Skin epidermis (tissue), 12 donors: Measurements from ENCODE around the gene CSK.
A peak's percentile ranks its signal among the peaks of the same experiment; 100 is the strongest.

Experiments used
- H3K27ac ChIP-seq, 21 experiments: fragments of 200-600 bp; sonication (generic) in 11 of 21; one replicate each; pipeline ENCODE4 v1.5.0; 2020; ENCODE audit warnings: mild to moderate bottlenecking in 3 of 21, inconsistent platforms in 2 of 21, moderate library complexity in 2 of 21
- H3K4me3 ChIP-seq, 7 experiments: fragments of 200-600 bp; sonication (generic) in 2 of 7; one replicate each; pipeline ENCODE4 v1.5.0; 2020; ENCODE audit warnings: inconsistent platforms in 2 of 7, mild to moderate bottlenecking in 2 of 7, moderate library complexity in 1 of 7

Gene CSK

DNA sequence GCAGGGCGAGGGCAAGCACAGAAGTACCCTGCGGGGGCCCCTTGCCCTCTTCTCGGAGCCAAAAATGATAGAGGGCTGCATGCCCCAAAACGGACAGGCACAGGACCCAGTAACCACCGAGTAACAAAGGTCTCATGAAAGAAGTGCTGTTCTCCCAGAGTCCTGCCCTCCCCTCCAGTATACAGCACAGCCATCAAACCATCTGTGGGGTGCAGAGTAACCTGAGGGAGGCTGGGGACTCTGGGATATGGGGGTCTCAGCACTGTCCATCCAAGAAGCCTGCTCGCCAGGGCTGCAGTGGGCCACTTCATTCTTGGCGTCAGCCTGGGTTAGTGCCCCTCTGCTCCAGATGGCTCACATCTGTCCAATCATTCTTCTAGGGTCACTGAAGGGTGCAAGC is 55.0 kb downstream of the CSK start:
- Histone ChIP-seq H3K27ac (no peak overlapping the region), H3K4me3 (no peak overlapping the region)

DNA sequence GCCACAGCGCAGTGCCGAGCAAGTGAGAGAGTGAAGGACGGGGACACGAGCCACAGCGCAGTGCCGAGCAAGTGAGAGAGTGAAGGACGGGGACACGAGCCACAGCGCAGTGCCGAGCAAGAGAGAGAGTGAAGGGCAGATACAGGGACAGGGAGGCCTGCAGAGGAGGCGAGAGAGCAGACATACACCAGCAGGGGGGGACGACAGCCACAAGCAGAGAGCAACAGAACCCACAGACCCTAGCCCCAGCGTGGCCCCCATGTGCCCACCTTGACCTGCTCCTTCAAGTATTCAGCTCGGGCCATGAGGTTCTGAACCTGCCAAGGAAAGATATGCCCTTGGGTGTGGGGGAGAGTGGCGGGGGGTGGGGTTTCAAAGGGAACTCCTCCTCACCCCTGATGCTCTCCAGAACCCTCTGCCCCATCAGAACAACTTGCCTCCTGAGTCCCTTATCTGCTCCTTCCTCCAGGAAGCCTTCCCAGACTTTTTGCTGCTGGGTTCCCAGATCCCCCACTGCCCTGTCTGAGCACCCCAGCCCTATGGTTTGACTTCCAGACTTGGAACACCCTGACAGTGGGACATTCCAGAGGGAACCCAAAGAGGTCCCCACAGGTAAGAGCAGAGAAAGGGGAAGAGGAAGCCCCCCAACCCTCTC is 55.7 kb downstream of the CSK start:
- H3K27ac ChIP-seq: no peak overlapping the region
- no peak overlapping the region for H3K4me3 ChIP-seq

GRCh38 chr15:74838137-74838516 is 56.2 kb downstream of the CSK start:
- no peak overlapping the region for H3K4me3 ChIP-seq
- H3K27ac ChIP-seq: no peak overlapping the region

DNA sequence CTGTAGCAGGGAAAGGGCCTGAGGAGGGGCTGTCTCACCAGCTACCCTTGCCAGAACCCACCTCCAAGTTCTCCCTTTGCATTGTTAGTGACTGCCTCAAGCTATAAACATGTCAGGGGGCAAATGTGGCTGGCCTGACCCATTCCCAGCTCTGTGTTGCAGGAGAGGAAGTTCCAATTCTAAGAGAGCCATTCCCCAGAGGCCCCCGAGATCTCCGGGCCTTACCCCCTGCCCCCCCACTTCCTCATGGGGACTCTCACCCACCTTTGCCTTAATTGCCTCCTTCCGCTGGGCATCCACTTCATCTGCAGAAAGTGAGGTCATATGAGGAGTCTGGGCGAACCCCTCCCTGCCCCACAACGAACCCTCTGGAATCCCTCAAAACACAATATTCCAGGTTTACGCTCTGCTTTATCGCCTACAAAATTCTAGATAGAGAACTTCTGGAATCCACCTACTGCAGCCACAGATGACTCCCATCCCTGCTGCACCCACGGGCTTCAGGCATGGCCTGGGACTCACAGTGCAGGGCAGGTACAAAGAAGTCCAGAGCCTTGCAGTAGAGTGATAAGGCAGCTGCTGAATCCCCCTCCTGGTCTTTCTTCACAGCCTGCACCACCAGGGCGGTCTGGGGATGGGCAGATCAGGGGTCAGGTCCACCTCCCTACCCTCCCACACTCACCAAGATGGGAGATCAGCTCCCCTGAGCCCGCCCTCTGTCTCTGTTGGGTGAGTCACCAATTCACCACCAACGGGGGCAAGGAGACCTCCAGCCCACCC is 57.1 kb downstream of the CSK start:
- Histone ChIP-seq H3K4me3 (no peak overlapping the region), H3K27ac (no peak overlapping the region)

DNA sequence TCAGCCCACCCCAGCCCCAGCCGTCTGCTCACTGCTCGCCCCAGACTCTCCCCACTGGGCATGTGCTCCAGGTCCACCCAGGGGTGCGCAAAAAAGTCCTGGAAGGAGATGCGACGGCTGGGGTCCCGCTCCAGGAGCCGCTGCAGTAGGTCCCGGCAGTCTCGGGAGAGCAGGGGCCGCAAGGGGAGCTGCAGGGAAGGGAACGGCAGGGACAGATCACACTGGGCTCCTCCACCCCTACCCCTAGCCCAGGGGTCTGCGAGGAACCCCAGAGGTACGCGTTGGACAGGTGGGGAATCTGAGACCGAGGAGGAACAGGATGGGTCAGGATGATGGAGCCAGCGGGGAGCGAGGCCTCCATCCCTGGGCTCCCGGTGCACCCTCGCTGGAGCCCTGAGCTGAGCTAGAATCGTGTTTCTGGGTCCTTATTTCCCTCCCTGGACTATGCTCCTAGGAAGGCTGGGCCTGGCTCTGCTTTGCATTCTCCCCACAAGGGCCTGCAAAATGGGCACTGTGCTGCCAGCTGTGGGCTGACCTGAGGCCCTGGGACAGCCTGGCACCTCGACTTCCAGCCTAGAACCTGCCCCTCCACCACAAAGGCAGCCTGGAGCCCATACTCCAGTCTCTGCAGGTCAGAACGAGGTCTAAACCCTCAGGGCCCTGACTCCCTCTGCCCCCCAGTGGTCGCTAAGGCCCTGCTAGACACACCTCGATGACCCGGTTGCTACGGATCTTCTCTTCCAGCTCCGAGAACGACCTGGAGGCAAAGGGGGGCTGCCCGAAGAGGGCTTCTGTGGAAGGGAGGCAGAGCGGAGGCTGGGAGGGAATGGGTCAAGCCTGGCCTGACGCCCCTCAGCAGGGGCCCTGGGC is 57.9 kb downstream of the CSK start:
- no peak overlapping the region for H3K27ac ChIP-seq
- no peak overlapping the region for H3K4me3 ChIP-seq

GRCh38 chr15:74840851-74841775 is 59.2 kb downstream of the CSK start:
- no peak overlapping the region for H3K4me3 ChIP-seq
- peak overlapping the region in 2 of 21 experiments; percentile 85 to 91 for H3K27ac ChIP-seq

DNA sequence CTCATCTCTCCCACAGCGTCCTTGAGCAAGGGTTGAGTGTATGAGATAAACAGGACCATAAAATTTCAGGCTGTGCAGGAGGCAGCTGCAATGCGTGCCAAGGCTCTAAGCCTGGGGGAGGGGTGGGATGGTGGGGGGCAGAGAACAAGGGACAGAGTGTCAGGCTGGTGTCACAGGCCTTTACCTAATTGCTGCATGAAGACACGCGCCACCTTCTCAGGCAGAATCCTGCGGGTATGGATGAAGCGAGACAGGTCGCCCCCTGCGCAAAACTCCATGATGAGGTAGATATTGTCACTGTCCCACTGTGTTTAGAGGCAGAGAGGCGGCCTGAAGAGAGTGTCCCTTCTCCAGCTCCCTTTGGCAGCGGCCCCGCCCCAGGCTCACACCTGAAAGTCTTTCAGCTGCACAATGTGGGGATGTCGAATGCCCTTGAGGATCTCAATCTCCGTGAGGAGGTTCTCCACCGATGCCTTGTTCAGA is 60.1 kb downstream of the CSK start:
- H3K4me3 ChIP-seq: peak overlapping the region; percentile 71 to 93 (median 83)
- H3K27ac ChIP-seq: peak overlapping the region in 15 of 21 experiments; percentile 76 to 96 (median 88)

DNA sequence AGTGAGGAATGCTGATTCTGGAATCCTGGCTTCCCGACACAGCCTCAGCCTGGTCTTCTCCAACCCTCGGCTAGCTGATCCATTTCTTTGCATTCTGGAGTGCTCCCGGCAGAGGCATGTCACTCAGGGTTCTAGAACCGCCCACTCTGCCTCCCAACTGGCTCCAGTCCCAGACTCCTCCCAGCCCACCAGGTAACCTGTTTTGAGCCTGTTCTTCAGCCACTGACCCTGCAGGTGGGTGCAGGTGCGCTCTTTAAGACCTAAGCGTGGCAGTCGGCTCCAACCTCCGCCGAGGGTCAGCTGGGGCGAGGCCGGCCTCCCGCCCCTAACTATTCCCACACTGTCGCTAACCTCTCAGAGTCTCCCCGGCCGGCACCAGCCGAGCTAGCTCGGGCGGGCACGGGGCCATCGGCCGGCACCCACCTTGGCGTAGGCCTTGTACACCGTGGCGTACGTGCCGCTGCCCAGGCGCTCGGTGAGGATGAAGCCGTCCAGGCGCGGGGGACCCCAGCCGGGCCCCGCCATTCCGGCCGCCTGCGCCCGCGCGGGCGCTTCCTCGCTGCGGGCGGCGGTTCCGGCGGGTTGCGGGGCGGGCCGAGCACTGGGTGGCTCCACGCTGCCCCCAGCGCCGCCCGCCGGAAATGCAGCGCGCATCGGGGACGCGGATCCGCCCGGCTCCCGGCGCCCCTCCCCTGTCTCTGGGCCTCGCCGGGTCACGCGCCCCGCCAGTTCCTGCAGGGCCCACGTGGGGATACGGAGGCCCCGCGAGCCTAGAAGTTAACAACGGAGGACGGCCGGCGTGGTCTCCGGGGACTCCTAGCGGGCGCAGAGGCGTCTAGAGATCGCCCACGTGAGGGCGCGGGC is 60.9 kb downstream of the CSK start, which contains the start of gene ULK3:
ULK3 (minus strand) TSS at position 576 of the 864 bp plus-strand sequence; CDS start at position 525, 51 bp downstream.
- Histone ChIP-seq H3K4me3 (peak within 1 kb of the TSS; percentile 71 to 93 (median 83)), H3K27ac (peak within 1 kb of the TSS; percentile 52 to 96 (median 89))

DNA sequence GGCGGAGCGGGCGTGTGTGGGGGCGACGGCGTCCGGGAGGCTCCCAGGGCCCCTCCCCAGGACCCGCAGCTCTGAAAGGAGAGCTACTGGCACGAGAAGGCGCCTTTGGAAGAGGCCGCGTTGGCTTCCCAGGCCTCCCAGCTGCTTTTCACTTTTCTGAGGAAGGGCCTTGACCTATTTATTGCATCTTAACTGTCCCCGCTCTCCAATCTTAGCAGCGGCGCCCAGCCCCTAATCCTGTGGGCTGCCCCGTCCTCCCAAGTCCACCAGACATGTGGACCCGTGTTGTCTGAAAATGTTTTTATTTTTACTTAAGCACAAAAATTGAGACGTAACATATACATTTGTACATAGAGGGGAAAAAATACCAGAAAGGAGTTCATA is 61.6 kb downstream of the CSK start:
- H3K27ac ChIP-seq: peak overlapping the region; percentile 52 to 96 (median 89)
- H3K4me3 ChIP-seq: peak overlapping the region; percentile 71 to 93 (median 83)

DNA sequence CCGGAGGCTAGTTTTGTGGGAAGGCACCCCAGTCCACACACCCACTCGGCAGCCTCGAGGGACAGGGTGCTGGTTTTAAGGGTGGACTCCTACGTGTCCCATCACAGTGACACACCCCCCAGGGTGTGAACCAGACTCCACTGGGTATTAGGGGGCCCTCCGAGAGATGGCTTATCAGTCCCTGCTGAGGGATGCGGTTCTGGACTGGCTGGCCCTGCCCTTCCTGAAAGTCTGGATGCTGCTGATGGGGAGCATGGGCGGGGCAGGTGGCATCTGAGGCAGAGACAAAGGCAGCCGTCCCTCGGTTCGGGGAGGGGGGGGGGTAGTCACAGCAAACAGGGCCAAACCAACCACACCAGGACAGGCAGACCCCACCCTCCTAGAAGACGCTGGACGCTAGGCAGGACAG is 62.0 kb downstream of the CSK start:
- peak overlapping the region in 20 of 21 experiments; percentile 67 to 96 (median 90) for H3K27ac ChIP-seq
- peak overlapping the region in 2 of 7 experiments; percentile 83 to 93 for H3K4me3 ChIP-seq

DNA sequence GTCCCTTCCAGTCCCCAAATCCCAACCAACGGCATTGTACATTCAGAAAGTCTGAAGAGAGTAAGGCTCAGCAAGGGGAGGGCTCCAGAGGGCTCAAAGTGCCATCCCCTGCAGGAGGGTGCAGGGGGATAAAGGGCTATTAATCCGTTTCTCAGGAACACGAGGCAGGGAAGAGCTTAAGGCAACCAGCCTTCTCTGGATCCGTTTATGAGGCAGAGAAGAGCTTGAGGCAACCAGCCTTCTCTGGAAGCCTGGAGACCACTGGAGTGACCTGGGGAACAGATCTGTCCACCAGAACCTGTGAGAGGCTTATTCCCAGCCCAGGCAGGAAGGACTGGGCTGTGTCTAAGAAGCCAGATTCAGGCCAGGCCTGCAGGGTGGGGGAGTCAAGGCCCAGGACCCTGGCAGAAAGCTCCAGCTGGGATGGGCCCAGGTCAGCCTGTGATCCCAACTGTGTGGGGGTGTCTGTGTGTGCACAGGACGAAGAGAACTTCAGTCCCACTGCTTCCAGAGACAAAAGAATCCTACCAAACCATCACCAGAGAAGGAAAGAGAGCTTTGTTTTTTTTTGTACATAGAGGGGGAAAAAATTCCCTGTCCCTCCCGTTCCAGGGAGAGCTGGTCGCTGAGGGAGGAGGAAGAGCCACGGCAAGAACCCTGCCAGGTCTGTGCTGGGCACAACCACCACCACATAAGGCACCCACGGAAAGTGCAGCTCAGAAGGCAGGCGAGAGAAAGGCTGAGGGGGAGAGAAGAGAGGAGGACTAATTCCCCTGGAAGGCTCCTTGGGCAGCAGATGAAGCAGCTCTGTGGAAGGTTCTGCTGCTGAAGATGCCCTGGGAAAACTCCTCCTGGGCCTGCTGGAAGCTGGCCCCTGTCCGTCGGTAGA is 62.7 kb downstream of the CSK start:
- H3K27ac ChIP-seq: peak overlapping the region in 20 of 21 experiments; percentile 22 to 96 (median 88)
- no peak overlapping the region for H3K4me3 ChIP-seq

GRCh38 chr15:74845208-74845568 is 63.3 kb downstream of the CSK start:
- H3K4me3 ChIP-seq: no peak overlapping the region
- peak overlapping the region in 19 of 21 experiments; percentile 22 to 96 (median 89) for H3K27ac ChIP-seq

GRCh38 chr15:74845581-74845980 is 63.7 kb downstream of the CSK start:
- Histone ChIP-seq H3K4me3 (no peak overlapping the region), H3K27ac (peak overlapping the region in 17 of 21 experiments; percentile 0 to 96 (median 89))

DNA sequence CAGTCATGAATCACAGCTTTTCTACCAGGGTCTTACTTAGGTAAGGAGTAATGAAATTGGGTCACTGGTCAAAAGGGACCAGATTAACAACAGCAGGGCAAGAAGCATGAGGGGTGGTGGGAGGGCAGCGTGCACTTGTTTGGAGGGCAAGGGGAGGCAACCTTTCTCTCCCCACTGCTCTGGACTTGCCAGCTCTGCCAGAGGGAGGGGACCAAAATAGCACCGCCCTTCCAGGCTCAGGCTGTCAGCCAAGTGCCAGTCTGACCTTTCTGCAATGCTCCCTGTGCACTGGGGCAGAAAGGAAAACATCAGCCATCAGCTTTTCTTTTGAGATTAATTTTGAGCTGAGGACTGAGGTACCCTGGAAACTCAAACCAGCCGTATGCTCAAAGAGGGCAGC is 65.6 kb downstream of the CSK start:
- H3K27ac ChIP-seq: no peak overlapping the region

DNA sequence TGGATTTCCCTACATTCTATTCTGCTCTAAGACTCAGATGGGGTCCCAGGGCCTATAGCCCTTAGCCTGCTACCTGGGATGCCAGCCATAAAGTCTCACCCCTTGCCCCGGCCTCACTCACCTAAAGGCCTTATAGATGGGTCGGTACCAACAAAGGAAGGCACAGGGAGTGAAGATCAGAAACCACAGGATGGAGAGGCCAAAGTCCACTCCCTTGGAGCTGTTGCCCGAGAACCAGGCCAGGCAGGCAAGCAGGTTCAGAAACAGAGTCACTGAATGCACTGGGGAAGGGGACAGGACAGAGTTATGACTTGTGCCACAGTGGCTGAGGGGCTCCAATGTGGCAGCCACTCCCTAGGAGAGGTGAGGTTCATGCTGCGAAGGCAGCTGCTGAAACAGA is 68.5 kb downstream of the CSK start:
- H3K4me3 ChIP-seq: no peak overlapping the region
- H3K27ac ChIP-seq: no peak overlapping the region

More for the DNA sequence above, 65.6 kb downstream of the CSK start:
- H3K4me3 ChIP-seq: no peak overlapping the region

GRCh38 chr15:74851960-74852359 is 70.1 kb downstream of the CSK start:
- peak overlapping the region in 1 of 21 experiments; percentile 31 for H3K27ac ChIP-seq
- no peak overlapping the region for H3K4me3 ChIP-seq
